Stomach (tissue), 4 donors: ENCODE results near the gene FMN1.

Experiments
- POLR2A ChIP-seq, 4 donors: fragments of 450-650 bp; IDR thresholded peaks; one replicate each; pipeline ENCODE4 v1.6.1; 2016; ENCODE audit warnings: antibody characterized with exemption in 4 of 4, control low read depth in 2 of 4, mild to moderate bottlenecking in 1 of 4, moderate library complexity in 1 of 4
- POLR2AphosphoS5 ChIP-seq, 3 donors: sonication (generic); formaldehyde crosslinking; IDR thresholded peaks; one replicate each; pipeline ENCODE4 v1.6.1; 2016; ENCODE audit warnings: antibody characterized with exemption in 3 of 3
- TF ChIP-seq, protein P1 (sequence below), 7 experiments: fragments of 450-650 bp in 4 of 7; fragments of 200-600 bp in 3 of 7; sonication (generic) in 3 of 7; IDR thresholded peaks; one replicate each; pipeline ENCODE4 v1.5.1; 2016 to 2019; ENCODE audit warnings: antibody characterized with exemption in 7 of 7, control low read depth in 2 of 7, mild to moderate bottlenecking in 1 of 7

DNA sequence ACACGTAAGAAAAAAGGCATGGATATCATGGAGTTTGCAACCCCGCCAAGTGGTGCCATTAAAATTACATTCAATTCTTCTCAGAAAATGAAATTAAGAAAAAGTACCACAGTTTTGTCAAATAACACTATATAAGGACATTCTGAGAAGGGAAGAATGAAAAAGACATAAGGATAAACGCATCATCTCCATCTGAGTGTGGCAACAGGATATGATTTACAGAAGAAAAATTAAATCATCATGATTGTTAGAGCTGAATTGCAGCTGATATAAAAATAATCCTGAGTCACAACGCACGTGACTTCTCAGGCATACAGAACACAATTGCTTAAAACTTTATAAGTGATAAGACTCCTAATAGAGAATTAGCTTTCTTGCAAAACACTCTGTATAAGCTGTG is 342.9 kb downstream of the FMN1 start:
- TF ChIP-seq, protein P1, sequence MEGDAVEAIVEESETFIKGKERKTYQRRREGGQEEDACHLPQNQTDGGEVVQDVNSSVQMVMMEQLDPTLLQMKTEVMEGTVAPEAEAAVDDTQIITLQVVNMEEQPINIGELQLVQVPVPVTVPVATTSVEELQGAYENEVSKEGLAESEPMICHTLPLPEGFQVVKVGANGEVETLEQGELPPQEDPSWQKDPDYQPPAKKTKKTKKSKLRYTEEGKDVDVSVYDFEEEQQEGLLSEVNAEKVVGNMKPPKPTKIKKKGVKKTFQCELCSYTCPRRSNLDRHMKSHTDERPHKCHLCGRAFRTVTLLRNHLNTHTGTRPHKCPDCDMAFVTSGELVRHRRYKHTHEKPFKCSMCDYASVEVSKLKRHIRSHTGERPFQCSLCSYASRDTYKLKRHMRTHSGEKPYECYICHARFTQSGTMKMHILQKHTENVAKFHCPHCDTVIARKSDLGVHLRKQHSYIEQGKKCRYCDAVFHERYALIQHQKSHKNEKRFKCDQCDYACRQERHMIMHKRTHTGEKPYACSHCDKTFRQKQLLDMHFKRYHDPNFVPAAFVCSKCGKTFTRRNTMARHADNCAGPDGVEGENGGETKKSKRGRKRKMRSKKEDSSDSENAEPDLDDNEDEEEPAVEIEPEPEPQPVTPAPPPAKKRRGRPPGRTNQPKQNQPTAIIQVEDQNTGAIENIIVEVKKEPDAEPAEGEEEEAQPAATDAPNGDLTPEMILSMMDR (IDR thresholded peaks at IDR 0.05): no peak
- TF ChIP-seq POLR2AphosphoS5 (IDR thresholded peaks at IDR 0.05): no peak
- no peak for TF ChIP-seq POLR2A (IDR thresholded peaks at IDR 0.05)
